Endothelial cell of umbilical vein (primary cell): ENCODE data around the gene KRCC1. TPM values are rescaled to one million over a fixed set of nuclear protein-coding genes. Genes with fewer than 3 reads are reported as not detected.

Experiments used
- BruUV-seq: library from RNA; stranded (reverse); fragments of 400-500 nt; replicated peaks from 2 replicates; lab custom pipeline; 2021; lab: Mats Ljungman, UMichigan
- CTCF ChIA-PET: fragments of 300-600, 350-600 bp; sonication (Branson Sonifier 250); formaldehyde crosslinking; loops from one replicate; lab custom pipeline; 2021; ENCODE audit warnings: antibody characterized with exemption, inconsistent platforms; lab: Charles Lee
- POLR2A ChIA-PET: fragments of 300-600, 350-600 bp; sonication (Branson Sonifier 250); formaldehyde crosslinking; loops from one replicate; lab custom pipeline; 2021; ENCODE audit warnings: antibody characterized with exemption, inconsistent platforms; lab: Charles Lee
- DNase-seq: peaks from one replicate; pipeline ENCODE4 v3.0.0-alpha.2; 2011; ENCODE audit warnings: low read depth, low spot score
- FAIRE-seq: peaks from 2 replicates; lab custom pipeline; 2011; peaks lifted over from hg19 to GRCh38; lab: Jason Lieb, UNC
- H2AFZ ChIP-seq: 2 replicates; pipeline ENCODE4 v1.6.0; 2012; ENCODE audit warnings: low read depth, low read length, control low read depth, inconsistent platforms
- H3K27ac ChIP-seq: 2 replicates; pipeline ENCODE4 v1.5.1; 2011; ENCODE audit warnings: low read depth, mild to moderate bottlenecking, control low read depth, low read length, moderate library complexity; ENCODE audit not compliant: insufficient read depth
- H3K27me3 ChIP-seq, 2 experiments: 2 replicates each; pipeline versions ENCODE4 v1.6.0 to v1.6.1; 2011; ENCODE audit warnings: low read length in 2 of 2, mixed read lengths in 1 of 2; ENCODE audit not compliant: control insufficient read depth in 2 of 2, insufficient read depth in 2 of 2
- H3K36me3 ChIP-seq, 2 experiments: 2 replicates in 1 of 2; 3 replicates in 1 of 2; pipeline ENCODE4 v1.5.1; 2011; ENCODE audit warnings: low read length in 2 of 2, mild to moderate bottlenecking in 1 of 2, moderate library complexity in 1 of 2; ENCODE audit not compliant: control insufficient read depth in 2 of 2, insufficient read depth in 2 of 2; ENCODE audit errors: extremely low read depth in 1 of 2
- H3K4me1 ChIP-seq: 3 replicates; pipeline ENCODE4 v1.5.1; 2011; ENCODE audit warnings: mild to moderate bottlenecking, low read length; ENCODE audit not compliant: control insufficient read depth, insufficient read depth; ENCODE audit errors: extremely low read depth
- H3K4me2 ChIP-seq: 2 replicates; pipeline ENCODE4 v1.6.1; 2011; ENCODE audit warnings: low read length, control low read depth, mixed read lengths; ENCODE audit not compliant: insufficient read depth
- H3K4me3 ChIP-seq, 3 experiments: fragments of 200-600 bp in 1 of 3; sonication (generic), shearing (Covaris generic) in 1 of 3; replicated peaks in 1 of 3; 2 replicates each; pipeline ENCODE4 v1.5.1; 2011 to 2016; ENCODE audit warnings: control low read depth in 3 of 3, low read length in 3 of 3, mild to moderate bottlenecking in 2 of 3, inconsistent platforms in 1 of 3, low read depth in 1 of 3, moderate library complexity in 1 of 3; ENCODE audit not compliant: insufficient read depth in 1 of 3
- H3K79me2 ChIP-seq: 2 replicates; pipeline ENCODE4 v1.6.0; 2012; ENCODE audit warnings: low read length, inconsistent platforms; ENCODE audit not compliant: control insufficient read depth, insufficient read depth
- H3K9ac ChIP-seq: replicated peaks from 2 replicates; pipeline ENCODE3; 2011; ENCODE audit warnings: low read length, control low read depth; ENCODE audit not compliant: insufficient read depth; ENCODE audit errors: extremely low read depth
- H3K9me1 ChIP-seq: replicated peaks from 3 replicates; pipeline ENCODE4 v1.6.0; 2011; ENCODE audit warnings: mild to moderate bottlenecking, low read length; ENCODE audit not compliant: control insufficient read depth, insufficient read depth; ENCODE audit errors: extremely low read depth
- H3K9me3 ChIP-seq: replicated peaks from 2 replicates; pipeline ENCODE4 v1.5.1; 2012; ENCODE audit warnings: low read length, inconsistent platforms; ENCODE audit not compliant: control insufficient read depth, insufficient read depth
- H4K20me1 ChIP-seq: replicated peaks from 2 replicates; pipeline ENCODE3; 2011; ENCODE audit warnings: mild to moderate bottlenecking, low read length; ENCODE audit not compliant: control insufficient read depth, insufficient read depth; ENCODE audit errors: extremely low read depth
- EZH2 ChIP-seq: IDR thresholded peaks from 2 replicates; pipeline ENCODE4 v1.6.1; 2012; ENCODE audit warnings: borderline replicate concordance, low read depth, mild to moderate bottlenecking, moderate library complexity, low read length, inconsistent platforms; ENCODE audit not compliant: severe bottlenecking
- FOS ChIP-seq: IDR thresholded peaks from 2 replicates; pipeline ENCODE4 v1.6.1; 2011; ENCODE audit warnings: mild to moderate bottlenecking, low read length, moderate library complexity, borderline replicate concordance; ENCODE audit not compliant: insufficient read depth
- GATA2 ChIP-seq: IDR thresholded peaks from 2 replicates; pipeline ENCODE4 v1.7.0; 2011; ENCODE audit warnings: low read depth, mild to moderate bottlenecking, moderate library complexity, mixed read lengths, low read length; ENCODE audit not compliant: insufficient read length, insufficient read depth
- JUN ChIP-seq: IDR thresholded peaks from 2 replicates; pipeline ENCODE4 v1.6.1; 2011; ENCODE audit warnings: borderline replicate concordance, low read depth; ENCODE audit not compliant: insufficient read length, insufficient read depth
- MAX ChIP-seq: IDR thresholded peaks from 2 replicates; pipeline ENCODE4 v1.6.1; 2011; ENCODE audit not compliant: insufficient read depth, insufficient read length
- MYC ChIP-seq: IDR thresholded peaks from one replicate; pipeline ENCODE4 v1.6.1; 2011; ENCODE audit warnings: mild to moderate bottlenecking, low read depth, low read length
- POLR2A ChIP-seq: IDR thresholded peaks from 2 replicates; pipeline ENCODE4 v1.6.1; 2012; ENCODE audit warnings: low read depth, mild to moderate bottlenecking, control low read depth, low read length
- POLR2AphosphoS5 ChIP-seq: IDR thresholded peaks from 2 replicates; pipeline ENCODE4 v1.6.1; 2012; ENCODE audit warnings: low read depth, mild to moderate bottlenecking, control low read depth, low read length, moderate library complexity; ENCODE audit not compliant: insufficient read depth
- dilution Hi-C: fragments of 300-500 bp; cut with MboI; formaldehyde crosslinking; loops from one replicate; pipeline ENCODE4 v1.15.0; 2019; ENCODE audit warnings: low sequenced_read_pairs; ENCODE audit not compliant: extremely low pct_ligation_motif_present
- intact Hi-C: fragments of 100-400 bp; cut with micrococcal nuclease; formaldehyde crosslinking; loops from one replicate; pipeline ENCODE4 v1.10.0; 2022
- polyA plus RNA-seq, 4 experiments: library from polyadenylated mRNA; depleted of rRNA in 3 of 4; stranded (reverse) in 3 of 4; unstranded in 1 of 4; fragments of >200 nt; gene quantifications; 2 replicates each; pipeline versions ENCODE4 v1.2.1 to v1.2.3, GENCODE V29; 2011 to 2012; ENCODE audit warnings: missing spikeins in 1 of 4
- total RNA-seq: library from RNA; stranded (reverse); gene quantifications from 2 replicates; pipeline ENCODE4 v1.2.3, GENCODE V29; 2021
- TF ChIP-seq, protein P1 (sequence below), 2 donors: IDR thresholded peaks; 1 replicate in 1 of 2; 2 replicates in 1 of 2; pipeline ENCODE4 v1.5.1; 2011; ENCODE audit warnings: low read length in 2 of 2, mild to moderate bottlenecking in 2 of 2, moderate library complexity in 2 of 2, control low read depth in 1 of 2, inconsistent platforms in 1 of 2, low read depth in 1 of 2; ENCODE audit not compliant: insufficient read depth in 1 of 2; ENCODE audit errors: extremely low read depth in 1 of 2

KRCC1 gene
- total and polyA plus RNA-seq, 2 donors (not counting 3 experiments of a cell fraction or from before 2014, with no cell fraction given): 7.4 to 15.0 TPM

DNA sequence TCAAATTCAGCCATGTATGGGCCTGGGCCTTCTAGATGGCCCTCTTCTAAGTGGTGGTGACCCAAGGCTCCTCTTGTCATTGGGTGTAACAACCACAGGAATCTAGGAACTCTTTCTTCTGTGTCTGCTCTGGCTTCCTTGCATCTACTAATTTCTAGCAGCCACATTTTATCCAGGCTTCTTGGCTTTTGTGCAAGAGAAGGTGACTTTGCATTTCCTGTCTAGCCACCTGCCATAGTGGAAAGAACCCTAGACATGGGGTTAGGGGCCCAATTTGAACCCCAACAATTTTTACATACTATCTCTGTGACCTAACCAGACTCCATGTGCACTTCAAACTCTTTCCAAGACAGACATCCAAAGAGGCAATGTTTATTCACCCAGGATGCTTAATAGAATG is 37.2 kb upstream of the KRCC1 start:
- dilution Hi-C loops: no loop called here
- BruUV-seq: no TSS peak
- H3K27ac ChIP-seq: no peak overlapping the region
- DNase-seq (no peak), FAIRE-seq (no peak)
- TF ChIP-seq EZH2: no peak
- TF ChIP-seq MYC: no peak
- no peak for TF ChIP-seq POLR2AphosphoS5
- TF ChIP-seq FOS: no peak
- TF ChIP-seq, protein P1, sequence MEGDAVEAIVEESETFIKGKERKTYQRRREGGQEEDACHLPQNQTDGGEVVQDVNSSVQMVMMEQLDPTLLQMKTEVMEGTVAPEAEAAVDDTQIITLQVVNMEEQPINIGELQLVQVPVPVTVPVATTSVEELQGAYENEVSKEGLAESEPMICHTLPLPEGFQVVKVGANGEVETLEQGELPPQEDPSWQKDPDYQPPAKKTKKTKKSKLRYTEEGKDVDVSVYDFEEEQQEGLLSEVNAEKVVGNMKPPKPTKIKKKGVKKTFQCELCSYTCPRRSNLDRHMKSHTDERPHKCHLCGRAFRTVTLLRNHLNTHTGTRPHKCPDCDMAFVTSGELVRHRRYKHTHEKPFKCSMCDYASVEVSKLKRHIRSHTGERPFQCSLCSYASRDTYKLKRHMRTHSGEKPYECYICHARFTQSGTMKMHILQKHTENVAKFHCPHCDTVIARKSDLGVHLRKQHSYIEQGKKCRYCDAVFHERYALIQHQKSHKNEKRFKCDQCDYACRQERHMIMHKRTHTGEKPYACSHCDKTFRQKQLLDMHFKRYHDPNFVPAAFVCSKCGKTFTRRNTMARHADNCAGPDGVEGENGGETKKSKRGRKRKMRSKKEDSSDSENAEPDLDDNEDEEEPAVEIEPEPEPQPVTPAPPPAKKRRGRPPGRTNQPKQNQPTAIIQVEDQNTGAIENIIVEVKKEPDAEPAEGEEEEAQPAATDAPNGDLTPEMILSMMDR (IDR thresholded peaks at IDR 0.05; ENCODE audit: extremely low read depth in 1 of 2, insufficient read depth in 1 of 2, low read depth in 1 of 2, low read length in 2 of 2): no peak
- no peak for TF ChIP-seq MAX
- no peak for TF ChIP-seq GATA2
- TF ChIP-seq POLR2A: no peak
- TF ChIP-seq JUN: no peak
- POLR2A ChIA-PET: no interaction called here
- H3K9me3 ChIP-seq: no peaks in the 10 kb centered on the region
- no peaks in the 10 kb centered on the region for H3K4me1 ChIP-seq
- no peak overlapping the region for H3K4me2 ChIP-seq
- intact Hi-C loops: no loop called here
- H3K9ac ChIP-seq: no peak overlapping the region
- no peaks in the 10 kb centered on the region for H3K79me2 ChIP-seq
- H3K27me3 ChIP-seq: no peaks in the 10 kb centered on the region
- no peak overlapping the region for H2AFZ ChIP-seq
- no peaks in the 10 kb centered on the region for H4K20me1 ChIP-seq
- CTCF ChIA-PET: interaction anchor here (1.0 kb wide), 1 partner anchor 8 kb away, joined by 3 read pairs; no protein-coding TSS in a partner anchor
- H3K36me3 ChIP-seq: no peaks in the 10 kb centered on the region
- no peak overlapping the region for H3K4me3 ChIP-seq
- no peaks in the 10 kb centered on the region for H3K9me1 ChIP-seq
